Measurements from ENCODE around the gene XAGE1B.
"Not testable (repeated sequence)": the region's sequence is repeated elsewhere in the genome, so short reads cannot be mapped to it uniquely, and the experiment has no call there.

- not testable (repeated sequence) for TF ChIP-seq CTCF, EZH2, EZH2phosphoT487 (IDR thresholded peaks at IDR 0.05)
Measured at GRCh38 chrX:52501362-52501761, 15.5 kb downstream of the XAGE1B start.
